NT2/D1 (cell line): Measurements from ENCODE around the gene SPRR1A.
"Not testable (repeated sequence)": the region's sequence is repeated elsewhere in the genome, so short reads cannot be mapped to it uniquely, and the experiment has no call there.

Source experiments
- DNase-seq: peaks from one replicate; pipeline ENCODE4 v3.0.0-alpha.2; 2011; ENCODE audit warnings: low read depth, low spot score
- H3K27me3 ChIP-seq: 2 replicates; pipeline ENCODE4 v1.6.0; 2011; ENCODE audit warnings: mild to moderate bottlenecking; ENCODE audit not compliant: insufficient read length, insufficient read depth
- H3K36me3 ChIP-seq: 2 replicates; pipeline ENCODE4 v1.6.1; 2011; ENCODE audit warnings: mild to moderate bottlenecking, low read length, mixed read lengths; ENCODE audit not compliant: insufficient read depth, insufficient read length
- H3K4me1 ChIP-seq: 2 replicates; pipeline ENCODE4 v1.5.1; 2011; ENCODE audit not compliant: insufficient read depth, insufficient read length
- H3K4me3 ChIP-seq: 2 replicates; pipeline ENCODE4 v1.5.1; 2011; ENCODE audit warnings: low read depth; ENCODE audit not compliant: insufficient read length
- H3K9ac ChIP-seq: 2 replicates; pipeline ENCODE4 v1.6.0; 2011; ENCODE audit warnings: low read depth; ENCODE audit not compliant: insufficient read length
- H3K9me3 ChIP-seq: 2 replicates; pipeline ENCODE4 v1.5.1; 2011; ENCODE audit warnings: mild to moderate bottlenecking, low read length; ENCODE audit not compliant: insufficient read depth
- SUZ12 ChIP-seq: IDR thresholded peaks from 2 replicates; pipeline ENCODE4 v1.6.1; 2011; ENCODE audit not compliant: insufficient read length, insufficient read depth; ENCODE audit errors: extremely low read depth
- YY1 ChIP-seq: IDR thresholded peaks from 2 replicates; pipeline ENCODE4 v1.6.1; 2011; ENCODE audit not compliant: insufficient read length, insufficient read depth
- ZNF274 ChIP-seq: IDR thresholded peaks from 2 replicates; pipeline ENCODE4 v1.6.1; 2011; ENCODE audit warnings: mild to moderate bottlenecking, low read depth, low read length

SPRR1A gene

GRCh38 chr1:152993186-152993585 lies 9.3 kb downstream of the SPRR1A start:
- Histone ChIP-seq H3K9me3 (peaks cover 9% of the 10 kb centered on the region; the same call in 1 of the 2 replicates), H3K9ac (no peak overlapping the region), H3K4me3 (no peak overlapping the region), H3K36me3 (no peaks in the 10 kb centered on the region), H3K4me1 (peaks cover 5% of the 10 kb centered on the region), H3K27me3 (no peaks in the 10 kb centered on the region)
- TF ChIP-seq SUZ12 = no peak
- no peak for TF ChIP-seq YY1
- TF ChIP-seq ZNF274 = no peak
- DNase-seq = no peak

DNA sequence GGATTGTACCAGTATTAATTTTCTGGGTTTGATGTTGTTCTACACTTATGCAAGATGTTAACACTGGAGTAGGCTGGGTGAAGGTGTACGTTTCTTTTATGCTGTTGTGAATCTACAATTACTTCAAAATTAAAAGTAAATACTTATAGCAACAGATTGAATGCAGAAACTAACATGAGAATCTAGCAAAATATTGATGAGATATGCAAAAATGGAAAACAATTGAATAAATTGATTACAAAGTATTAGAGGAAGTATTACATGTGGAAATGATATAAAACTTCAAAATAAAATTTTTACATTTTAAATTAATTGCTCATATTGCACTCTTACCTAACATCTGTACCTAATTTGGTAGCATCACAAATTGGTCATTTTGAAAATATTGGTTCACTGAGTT lies 12.0 kb downstream of the SPRR1A start:
- Histone ChIP-seq H3K4me3 (no peak overlapping the region), H3K36me3 (no peaks in the 10 kb centered on the region), H3K9ac (no peak overlapping the region), H3K4me1 (peaks cover 5% of the 10 kb centered on the region), H3K27me3 (no peaks in the 10 kb centered on the region), H3K9me3 (peaks cover 9% of the 10 kb centered on the region; the same call in 1 of the 2 replicates)
- TF ChIP-seq ZNF274 (no peak), YY1 (no peak), SUZ12 (no peak)
- no peak for DNase-seq

- Histone ChIP-seq H3K36me3 (no peaks in the 10 kb centered on the region), H3K4me3 (no peak overlapping the region), H3K4me1 (peaks cover 5% of the 10 kb centered on the region), H3K27me3 (no peaks in the 10 kb centered on the region), H3K9ac (no peak overlapping the region), H3K9me3 (peaks cover 9% of the 10 kb centered on the region; the same call in 1 of the 2 replicates)
- DNase-seq = no peak
- TF ChIP-seq YY1 (no peak), ZNF274 (no peak), SUZ12 (no peak)
These were observed 12.9 kb downstream of the SPRR1A start for GRCh38 chr1:152996633-152997400.

GRCh38 chr1:152997901-152998300 lies 14.0 kb downstream of the SPRR1A start:
- Histone ChIP-seq H3K4me1 (peaks cover 5% of the 10 kb centered on the region), H3K9me3 (peaks cover 9% of the 10 kb centered on the region; the same call in 1 of the 2 replicates), H3K36me3 (no peaks in the 10 kb centered on the region), H3K9ac (no peak overlapping the region), H3K4me3 (no peak overlapping the region), H3K27me3 (no peaks in the 10 kb centered on the region)
- TF ChIP-seq YY1 (no peak), ZNF274 (no peak), SUZ12 (no peak)
- DNase-seq = no peak

DNA sequence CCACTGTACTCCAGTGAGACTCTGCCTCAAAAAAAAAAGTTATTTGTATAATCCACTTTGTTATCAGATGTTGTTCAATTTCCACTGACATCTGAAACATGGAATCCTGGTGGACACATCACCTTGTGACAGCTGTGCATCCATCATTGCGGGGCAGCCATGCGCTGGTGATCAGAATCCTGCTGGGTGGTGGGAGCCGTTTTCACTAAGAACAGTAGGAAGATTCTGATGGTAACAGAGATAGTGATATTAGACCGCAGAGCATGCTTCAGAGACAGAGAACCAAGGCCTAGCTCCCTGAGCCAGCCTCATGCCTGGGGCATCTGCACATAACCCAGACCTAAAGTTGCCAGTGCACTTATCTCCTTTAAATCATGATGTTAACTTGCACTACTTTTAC lies 14.6 kb downstream of the SPRR1A start:
- no peak for DNase-seq
- Histone ChIP-seq H3K4me3 (no peak overlapping the region), H3K27me3 (no peaks in the 10 kb centered on the region), H3K9ac (no peak overlapping the region), H3K4me1 (peaks cover 5% of the 10 kb centered on the region), H3K36me3 (no peaks in the 10 kb centered on the region), H3K9me3 (peaks cover 9% of the 10 kb centered on the region; the same call in 1 of the 2 replicates)
- TF ChIP-seq SUZ12 (no peak), YY1 (no peak), ZNF274 (no peak)

DNA sequence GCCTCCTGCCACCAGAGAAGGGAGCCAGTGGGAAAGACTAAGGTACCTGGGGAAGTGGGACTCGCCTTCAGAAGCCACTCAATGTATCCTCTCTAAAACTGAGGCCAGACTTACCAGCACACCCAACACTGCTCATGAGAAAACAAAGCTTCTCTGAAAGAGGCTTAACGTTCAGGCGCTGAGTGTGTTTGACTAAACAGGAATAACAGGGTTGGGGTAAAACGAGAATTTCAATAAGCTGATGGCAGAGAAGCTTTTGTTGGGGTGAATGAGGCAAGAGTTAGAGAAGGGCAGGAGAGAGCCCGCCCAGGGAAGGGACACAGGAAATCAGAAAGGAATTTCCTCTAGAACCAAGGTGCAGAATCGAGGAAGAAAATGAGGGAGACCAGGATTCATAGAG lies 15.9 kb downstream of the SPRR1A start:
- DNase-seq = no peak
- TF ChIP-seq YY1 = no peak
- Histone ChIP-seq H3K9ac (no peak overlapping the region), H3K4me1 (peaks cover 5% of the 10 kb centered on the region), H3K27me3 (no peaks in the 10 kb centered on the region), H3K36me3 (no peaks in the 10 kb centered on the region), H3K9me3 (peaks cover 9% of the 10 kb centered on the region; the same call in 1 of the 2 replicates), H3K4me3 (no peak overlapping the region)

DNA sequence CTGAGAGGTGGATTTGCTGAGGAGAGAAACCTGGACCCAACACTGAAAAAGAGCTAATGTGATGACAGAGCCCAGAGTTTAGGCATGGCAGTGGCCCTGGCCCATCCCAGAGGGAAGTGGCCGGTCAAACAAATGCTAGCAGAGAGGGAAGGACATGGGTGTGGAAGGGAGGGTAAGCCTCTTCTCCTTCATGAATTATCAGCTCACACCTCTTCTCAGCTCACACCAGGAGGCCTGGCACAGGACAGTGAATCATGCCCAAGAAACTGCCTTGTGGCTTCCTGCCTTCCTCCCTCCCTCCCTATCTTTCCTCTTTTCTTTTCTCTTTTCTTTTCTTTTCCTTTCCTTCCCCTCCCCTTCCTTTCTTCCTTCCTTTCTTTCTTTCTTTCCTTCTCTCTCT lies 16.4 kb downstream of the SPRR1A start:
- no peak overlapping the region for H3K9ac ChIP-seq
- peaks cover 4% of the 10 kb centered on the region; the same call in 1 of the 2 replicates for H3K9me3 ChIP-seq
- DNase-seq = no peak
- no peaks in the 10 kb centered on the region for H3K36me3 ChIP-seq
- H3K4me3 ChIP-seq = no peak overlapping the region
- peaks cover 5% of the 10 kb centered on the region for H3K4me1 ChIP-seq
- TF ChIP-seq YY1 = no peak
- TF ChIP-seq ZNF274 = no peak
- no peak for TF ChIP-seq SUZ12
- H3K27me3 ChIP-seq = no peaks in the 10 kb centered on the region

GRCh38 chr1:153001382-153001781 lies 17.5 kb downstream of the SPRR1A start, which contains the start of gene SPRR3:
SPRR3 (plus strand) TSS chr1:153001749; CDS start chr1:153003021, 1,272 bp downstream.
- no peak within 1 kb of the TSS for H3K4me3 ChIP-seq
- no peak within 1 kb of the TSS for H3K9ac ChIP-seq
- no peaks in the 10 kb centered on the region for H3K9me3 ChIP-seq
- DNase-seq = no peak
- peaks cover 4% of the 10 kb centered on the region for H3K4me1 ChIP-seq
- TF ChIP-seq SUZ12 (no peak), YY1 (no peak), ZNF274 (no peak)
- H3K36me3 ChIP-seq = no peaks in the 10 kb centered on the region
- H3K27me3 ChIP-seq = no peaks in the 10 kb centered on the region

- not testable (repeated sequence) for H3K27me3 ChIP-seq, H3K4me1 ChIP-seq, DNase-seq, H3K4me3 ChIP-seq, H3K9ac ChIP-seq, H3K9me3 ChIP-seq, H3K36me3 ChIP-seq
These were observed 27.4 kb downstream of the SPRR1A start for GRCh38 chr1:153011235-153011758.

DNA sequence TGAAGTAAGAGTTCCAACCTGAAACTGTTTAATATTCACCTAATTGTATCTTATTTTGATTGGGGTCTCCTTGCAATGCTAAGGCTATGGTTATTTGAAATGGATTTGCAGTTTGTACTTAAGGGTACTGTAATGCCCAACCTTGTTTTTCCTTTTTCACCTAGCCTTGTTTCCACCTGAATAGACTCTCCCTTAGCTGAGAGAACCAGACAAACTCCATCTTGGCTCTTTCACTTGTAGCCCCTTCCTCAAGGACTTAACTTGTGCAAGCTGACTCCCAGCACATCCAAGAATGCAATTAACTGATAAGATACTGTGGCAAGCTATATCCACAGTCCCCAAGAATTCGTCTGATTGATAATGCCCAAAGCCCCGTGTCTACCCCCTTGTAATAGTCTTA lies 37.9 kb downstream of the SPRR1A start:
- H3K9me3 ChIP-seq, H3K36me3 ChIP-seq, H3K27me3 ChIP-seq, H3K9ac ChIP-seq, DNase-seq, H3K4me1 ChIP-seq, H3K4me3 ChIP-seq: not testable (repeated sequence)

DNA sequence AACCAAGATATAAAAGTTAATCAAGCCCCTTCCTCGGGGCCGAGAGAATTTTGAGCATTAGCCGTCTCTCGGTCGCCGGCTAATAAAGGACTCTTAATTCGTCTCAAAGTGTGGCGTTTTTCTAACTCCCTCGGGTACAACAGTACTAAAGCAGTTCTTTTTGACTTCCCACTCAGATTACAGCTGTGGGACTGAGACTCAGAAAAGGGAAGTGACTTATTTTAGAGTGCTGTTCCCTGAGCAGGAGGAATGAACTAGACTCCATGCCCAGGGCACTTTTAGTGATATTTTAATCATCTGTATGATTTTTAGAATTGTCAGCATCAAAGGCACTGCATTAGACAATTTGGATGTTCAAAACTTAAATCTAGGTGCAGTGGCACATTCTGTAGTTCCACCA lies 38.5 kb downstream of the SPRR1A start:
- not testable (repeated sequence) for DNase-seq, H3K27me3 ChIP-seq, H3K9me3 ChIP-seq, H3K9ac ChIP-seq, H3K36me3 ChIP-seq, H3K4me3 ChIP-seq, H3K4me1 ChIP-seq
